BLaER1 treated with 17β-estradiol and CSF1 and Interleukin-3, amounts not matched to agents 10 nM and 100 nM (cell line): ENCODE data around the gene BAIAP2L1.
"Not testable (repeated sequence)": the region's sequence is repeated elsewhere in the genome, so short reads cannot be mapped to it uniquely, and the experiment has no call there.

Source experiments
- H3K27ac ChIP-seq, 11 experiments: shearing (Covaris generic); formaldehyde crosslinking; 2 replicates each; pipeline ENCODE4 v1.8.1; 2022
- H3K27me3 ChIP-seq, 11 experiments: shearing (Covaris generic); formaldehyde crosslinking; 2 replicates each; pipeline ENCODE4 v1.8.1; 2022
- H3K36me3 ChIP-seq, 11 experiments: shearing (Covaris generic); formaldehyde crosslinking; 2 replicates each; pipeline ENCODE4 v1.8.1; 2022
- H3K4me1 ChIP-seq, 10 experiments: shearing (Covaris generic); formaldehyde crosslinking; 2 replicates each; pipeline ENCODE4 v1.8.1; 2022
- H3K4me2 ChIP-seq, 11 experiments: shearing (Covaris generic); formaldehyde crosslinking; 2 replicates each; pipeline ENCODE4 v1.8.1; 2022
- H3K4me3 ChIP-seq, 10 experiments: shearing (Covaris generic); formaldehyde crosslinking; 2 replicates each; pipeline ENCODE4 v1.8.1; 2022
- H3K9ac ChIP-seq, 11 experiments: shearing (Covaris generic); formaldehyde crosslinking; 2 replicates each; pipeline ENCODE4 v1.8.1; 2022
- H3K9me3 ChIP-seq, 11 experiments: shearing (Covaris generic); formaldehyde crosslinking; replicated peaks in 1 of 11; 2 replicates each; pipeline ENCODE4 v1.8.1; 2022
- H4K20me1 ChIP-seq, 11 experiments: shearing (Covaris generic); formaldehyde crosslinking; 2 replicates each; pipeline ENCODE4 v1.8.1; 2022
- Cebpa-rat ChIP-seq, 11 experiments: shearing (Covaris generic); IDR thresholded peaks; 2 replicates each; pipeline ENCODE4 v1.8.1; 2022

Gene BAIAP2L1

DNA sequence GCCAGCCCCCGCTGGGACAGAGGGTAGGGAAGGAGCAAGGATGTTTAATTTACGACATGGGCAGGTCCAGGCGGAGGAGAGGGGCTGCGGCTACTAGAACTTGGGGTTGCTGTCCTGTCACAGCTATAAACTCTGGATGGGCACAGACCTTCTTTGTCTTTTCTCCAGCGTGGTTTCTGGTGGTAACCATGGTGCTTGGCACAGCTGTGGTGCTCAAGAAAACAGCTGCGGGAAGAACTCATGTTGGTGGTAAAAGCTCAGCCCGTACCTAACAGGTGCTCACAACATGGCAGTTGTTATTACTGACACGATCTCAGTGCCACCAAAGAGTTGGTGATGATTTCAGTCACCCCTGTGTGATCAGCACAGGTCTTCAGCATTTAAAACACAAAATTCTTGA, 13.8 kb downstream of the BAIAP2L1 start:
- H3K27me3 ChIP-seq: no peaks in the 10 kb centered on the region
- no peaks in the 10 kb centered on the region for H3K9me3 ChIP-seq
- no peak for TF ChIP-seq Cebpa-rat (IDR thresholded peaks at IDR 0.05)
- H3K4me3 ChIP-seq: no peak overlapping the region
- peak overlapping the region in 5 of 11 experiments; percentile 2 to 38 (median 28); a peak in 6 of 22 replicates for H3K4me2 ChIP-seq
- H3K27ac ChIP-seq: no peak overlapping the region
- H3K9ac ChIP-seq: no peak overlapping the region
- peaks cover 0 to 12% (median 4%) of the 10 kb centered on the region in 10 experiments; a peak in 6 of 20 replicates for H3K4me1 ChIP-seq
- no peaks in the 10 kb centered on the region for H4K20me1 ChIP-seq
- H3K36me3 ChIP-seq: no peaks in the 10 kb centered on the region

DNA sequence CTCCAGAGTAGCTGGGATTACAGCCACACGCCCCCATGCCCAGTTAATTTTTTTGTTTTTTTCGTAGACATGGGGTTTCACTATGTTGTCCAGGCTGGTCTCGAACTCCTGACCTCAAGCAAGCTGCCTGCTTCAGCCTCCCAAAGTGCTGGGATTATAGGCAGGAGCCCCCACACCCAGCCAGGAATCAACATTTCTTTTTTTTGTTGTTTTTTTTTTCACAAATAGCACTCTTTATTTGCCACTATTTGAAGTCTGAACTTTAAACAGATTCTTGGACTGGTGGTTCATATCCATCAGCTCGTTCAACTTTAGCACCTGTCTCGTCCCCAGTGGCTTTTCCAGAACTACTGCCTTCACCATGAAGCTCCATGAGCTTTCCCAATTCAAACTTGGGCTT, 15.4 kb downstream of the BAIAP2L1 start:
- H3K4me3 ChIP-seq, H3K36me3 ChIP-seq, H4K20me1 ChIP-seq, H3K9me3 ChIP-seq, H3K4me2 ChIP-seq, H3K27ac ChIP-seq, H3K9ac ChIP-seq, H3K27me3 ChIP-seq: not testable (repeated sequence)
- peaks cover 0 to 26% (median 4%) of the 10 kb centered on the region in 10 experiments; a peak in 8 of 20 replicates for H3K4me1 ChIP-seq

DNA sequence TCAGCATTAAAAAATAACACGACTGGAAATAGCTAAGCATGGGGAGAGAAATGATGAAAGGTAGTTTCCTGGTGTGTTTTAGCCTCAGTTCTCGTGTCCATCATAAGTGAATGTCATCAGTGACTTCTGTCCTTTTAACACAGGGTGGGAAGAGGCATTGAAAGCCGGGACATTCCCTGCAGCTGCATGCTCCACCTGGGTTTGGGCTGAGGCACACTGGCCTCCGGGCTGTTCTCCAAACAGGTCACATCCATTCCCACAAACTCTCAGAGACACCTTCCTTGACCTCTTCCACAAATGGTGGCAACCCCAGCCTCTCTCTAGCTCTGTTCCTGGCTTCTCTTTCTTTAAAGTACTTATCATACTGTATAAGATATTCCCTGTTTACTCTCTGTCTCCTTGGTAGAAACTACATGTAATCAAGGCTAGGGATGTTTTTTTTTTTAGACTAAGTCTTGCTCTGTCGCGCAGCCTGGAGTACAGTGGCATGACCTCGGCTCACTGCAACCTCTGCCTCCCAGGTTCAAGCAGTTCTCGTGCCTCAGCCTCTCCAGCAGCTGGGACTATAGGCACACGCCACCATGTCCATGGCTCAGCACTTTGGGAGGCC, 22.6 kb downstream of the BAIAP2L1 start:
- H3K27me3 ChIP-seq: no peaks in the 10 kb centered on the region
- H3K9me3 ChIP-seq: peaks cover 0 to 12% (median 6%) of the 10 kb centered on the region in 11 experiments; a peak in 9 of 22 replicates
- no peak overlapping the region for H3K27ac ChIP-seq
- TF ChIP-seq Cebpa-rat (IDR thresholded peaks at IDR 0.05): no peak
- H3K4me3 ChIP-seq: no peak overlapping the region
- no peak overlapping the region for H3K9ac ChIP-seq
- no peaks in the 10 kb centered on the region for H4K20me1 ChIP-seq
- peaks cover 0 to 16% (median 4%) of the 10 kb centered on the region in 10 experiments; a peak in 5 of 20 replicates for H3K4me1 ChIP-seq
- no peak overlapping the region for H3K4me2 ChIP-seq
- no peaks in the 10 kb centered on the region for H3K36me3 ChIP-seq

DNA sequence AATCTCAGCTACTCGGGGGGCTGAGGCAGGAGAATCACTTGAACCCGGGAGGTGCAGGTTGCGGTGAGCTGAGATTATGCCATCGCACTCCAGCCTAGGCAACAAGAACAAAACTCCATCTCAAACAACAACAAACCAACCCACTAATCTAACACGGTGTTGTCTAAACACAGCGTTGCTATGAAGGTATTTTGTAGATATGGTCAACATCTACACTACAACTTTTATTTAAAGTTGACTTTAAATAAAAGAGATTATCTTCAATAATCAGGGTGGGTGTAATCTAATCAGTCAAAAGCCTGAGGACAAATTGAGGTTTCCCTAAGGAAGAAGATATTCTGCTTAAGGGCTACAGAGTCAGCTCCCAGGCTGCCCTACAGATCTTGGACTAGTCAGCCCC, 24.2 kb downstream of the BAIAP2L1 start:
- Histone ChIP-seq H3K4me1 (peaks cover 0 to 15% (median 6%) of the 10 kb centered on the region in 10 experiments; a peak in 8 of 20 replicates), H4K20me1 (no peaks in the 10 kb centered on the region), H3K27me3 (no peaks in the 10 kb centered on the region), H3K27ac (no peak overlapping the region), H3K9me3 (peaks cover 0 to 12% (median 6%) of the 10 kb centered on the region in 11 experiments; a peak in 9 of 22 replicates), H3K4me3 (no peak overlapping the region), H3K4me2 (no peak overlapping the region), H3K36me3 (no peaks in the 10 kb centered on the region), H3K9ac (no peak overlapping the region)
- no peak for TF ChIP-seq Cebpa-rat (IDR thresholded peaks at IDR 0.05)

DNA sequence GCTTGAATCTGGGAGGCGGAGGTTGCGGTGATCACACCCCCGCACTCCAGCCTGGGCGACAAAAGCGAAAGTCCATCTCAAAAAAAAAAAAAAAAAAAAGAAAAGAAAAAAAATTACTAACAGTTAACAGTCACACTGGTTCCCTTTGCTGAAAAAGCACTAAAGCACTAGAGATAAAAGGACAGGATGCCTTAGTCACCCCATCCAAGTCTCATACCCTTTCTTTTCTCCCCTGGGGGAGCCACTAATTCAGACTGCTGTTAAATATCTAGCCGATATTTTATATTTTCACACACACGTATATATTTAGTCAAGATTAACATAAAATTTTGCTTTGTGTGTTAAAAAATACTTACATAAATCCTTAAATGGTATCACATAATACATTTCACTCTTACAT, 25.2 kb downstream of the BAIAP2L1 start:
- Histone ChIP-seq H3K4me3 (no peak overlapping the region), H3K27ac (no peak overlapping the region), H3K36me3 (no peaks in the 10 kb centered on the region), H3K4me2 (no peak overlapping the region), H3K27me3 (no peaks in the 10 kb centered on the region), H3K9ac (no peak overlapping the region), H3K4me1 (peaks cover 0 to 14% (median 7%) of the 10 kb centered on the region in 10 experiments; a peak in 11 of 20 replicates), H3K9me3 (peaks cover 0 to 9% (median 6%) of the 10 kb centered on the region in 11 experiments; a peak in 9 of 22 replicates), H4K20me1 (no peaks in the 10 kb centered on the region)
- TF ChIP-seq Cebpa-rat (IDR thresholded peaks at IDR 0.05): no peak

DNA sequence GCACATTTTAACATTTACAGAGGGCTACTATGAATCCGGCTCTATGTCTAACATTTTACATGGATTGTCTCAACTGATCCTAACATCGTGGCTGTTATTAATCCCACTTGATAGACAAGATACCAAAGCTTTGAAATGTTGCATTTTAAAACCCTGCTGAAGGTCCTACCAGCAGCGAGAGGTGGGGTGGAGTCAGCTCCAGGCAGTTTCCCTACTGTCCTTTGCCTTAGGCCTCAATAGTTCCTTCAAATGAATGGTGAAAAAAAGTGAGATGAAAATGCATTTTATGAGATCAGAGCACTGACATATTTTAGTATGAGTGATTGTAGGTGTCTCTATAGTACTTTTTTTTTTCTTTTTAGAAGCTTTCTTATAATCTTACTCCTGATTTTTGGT, 26.6 kb downstream of the BAIAP2L1 start:
- Histone ChIP-seq H4K20me1 (no peaks in the 10 kb centered on the region), H3K4me1 (peaks cover 0 to 15% (median 7%) of the 10 kb centered on the region in 10 experiments; a peak in 11 of 20 replicates), H3K27ac (no peak overlapping the region), H3K9me3 (0 out of 22 replicates have a peak, but pooled peaks cover 0 to 1% (median 0%) of the 10 kb centered on the region in 11 experiments), H3K4me3 (no peak overlapping the region), H3K27me3 (no peaks in the 10 kb centered on the region), H3K36me3 (no peaks in the 10 kb centered on the region), H3K9ac (no peak overlapping the region), H3K4me2 (no peak overlapping the region)
- no peak for TF ChIP-seq Cebpa-rat (IDR thresholded peaks at IDR 0.05)

DNA sequence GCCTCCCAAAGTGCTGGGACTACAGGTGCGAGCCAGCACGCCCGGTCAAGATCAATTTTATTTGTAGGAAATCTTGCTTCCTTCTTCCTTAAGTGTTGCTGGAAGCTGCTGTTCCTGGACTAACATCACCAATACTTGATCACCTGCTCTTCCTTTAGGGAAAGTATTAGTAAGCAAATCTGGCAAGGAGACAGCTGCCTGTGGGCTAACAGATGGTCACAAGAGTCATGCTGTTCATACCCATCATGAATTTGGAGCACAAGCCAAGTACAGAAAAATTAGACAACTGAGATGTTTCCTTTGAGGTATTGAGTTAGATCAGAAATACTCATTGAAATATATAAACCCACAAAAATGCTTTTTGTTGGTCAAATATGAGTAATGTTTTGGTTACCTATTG, 27.9 kb downstream of the BAIAP2L1 start:
- H3K4me3 ChIP-seq: no peak overlapping the region
- no peaks in the 10 kb centered on the region for H3K36me3 ChIP-seq
- H4K20me1 ChIP-seq: no peaks in the 10 kb centered on the region
- peaks cover 0 to 15% (median 7%) of the 10 kb centered on the region in 10 experiments; a peak in 11 of 20 replicates for H3K4me1 ChIP-seq
- H3K27ac ChIP-seq: no peak overlapping the region
- no peak overlapping the region for H3K4me2 ChIP-seq
- no peak overlapping the region for H3K9ac ChIP-seq
- H3K27me3 ChIP-seq: no peaks in the 10 kb centered on the region
- no peak for TF ChIP-seq Cebpa-rat (IDR thresholded peaks at IDR 0.05)
- no peaks in the 10 kb centered on the region for H3K9me3 ChIP-seq

DNA sequence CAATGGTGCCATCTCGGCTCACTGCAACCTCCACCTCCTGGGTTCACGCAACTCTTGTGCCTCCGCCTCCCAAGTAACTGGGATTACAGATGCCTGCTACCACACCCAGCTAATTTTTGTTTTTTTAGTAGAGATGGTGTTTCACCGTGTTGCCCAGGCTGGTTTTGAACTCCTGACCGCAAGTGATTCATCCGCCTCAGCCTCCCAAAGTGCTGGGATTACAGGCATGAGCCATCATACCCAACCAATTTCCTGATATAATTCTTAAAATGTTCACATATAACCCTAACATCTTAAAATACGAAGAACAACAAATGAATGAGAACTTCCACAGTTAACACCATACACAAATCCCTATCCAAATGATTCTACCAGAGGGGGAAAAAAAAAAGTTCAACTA, 31.2 kb downstream of the BAIAP2L1 start:
- no peak for TF ChIP-seq Cebpa-rat (IDR thresholded peaks at IDR 0.05)
- no peak overlapping the region for H3K9ac ChIP-seq

DNA sequence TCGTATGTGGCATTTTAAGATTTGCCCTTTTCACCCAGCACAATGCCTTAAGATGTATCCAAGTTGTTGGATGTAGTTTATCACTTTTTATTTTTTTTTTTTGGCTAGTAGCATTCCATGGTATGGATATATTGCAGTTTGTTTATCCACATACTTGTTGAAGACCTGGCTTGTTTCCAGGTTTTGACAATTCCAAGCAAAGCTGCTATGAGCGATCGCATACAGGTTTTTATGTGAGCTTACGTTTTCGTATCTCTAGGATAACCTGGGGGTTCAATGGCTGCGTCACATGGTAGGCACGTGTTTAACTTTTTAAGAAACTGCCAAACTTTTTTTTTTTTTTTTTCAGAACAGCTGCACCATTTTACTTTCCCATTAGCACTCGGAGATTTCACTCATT, 32.2 kb downstream of the BAIAP2L1 start:
- no peak for TF ChIP-seq Cebpa-rat (IDR thresholded peaks at IDR 0.05)
- Histone ChIP-seq H3K27ac (no peak overlapping the region), H3K4me1 (peaks cover 0 to 15% (median 3%) of the 10 kb centered on the region in 10 experiments; a peak in 8 of 20 replicates), H3K4me2 (no peak overlapping the region), H4K20me1 (no peaks in the 10 kb centered on the region), H3K27me3 (no peaks in the 10 kb centered on the region), H3K36me3 (no peaks in the 10 kb centered on the region), H3K9ac (no peak overlapping the region), H3K9me3 (no peaks in the 10 kb centered on the region), H3K4me3 (no peak overlapping the region)

More for the DNA sequence above, 31.2 kb downstream of the BAIAP2L1 start:
- Histone ChIP-seq H3K36me3 (no peaks in the 10 kb centered on the region), H3K27ac (no peak overlapping the region), H3K27me3 (no peaks in the 10 kb centered on the region), H3K4me2 (no peak overlapping the region), H3K9me3 (no peaks in the 10 kb centered on the region), H4K20me1 (no peaks in the 10 kb centered on the region), H3K4me3 (no peak overlapping the region), H3K4me1 (peaks cover 0 to 15% (median 3%) of the 10 kb centered on the region in 10 experiments; a peak in 8 of 20 replicates)

DNA sequence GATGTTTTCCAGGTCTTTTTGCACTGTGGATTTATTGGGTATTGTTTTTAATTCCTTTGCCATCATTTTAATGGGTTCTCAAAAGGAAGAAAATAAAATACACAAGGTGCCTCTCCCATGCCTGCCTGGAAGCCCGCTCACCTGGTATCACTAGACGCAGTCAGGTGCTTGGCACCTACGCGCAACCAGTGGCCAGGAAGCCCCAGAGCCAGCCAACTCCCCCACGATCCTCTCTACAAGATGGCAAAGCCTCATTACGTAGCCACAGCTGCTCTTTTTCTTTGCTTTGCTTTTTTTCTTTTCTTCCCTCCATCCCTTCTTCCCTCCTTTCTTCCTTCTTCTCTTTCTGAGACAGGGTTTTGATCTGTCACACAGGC, 34.3 kb downstream of the BAIAP2L1 start:
- no peak overlapping the region for H3K4me2 ChIP-seq
- H3K4me1 ChIP-seq: peaks cover 0 to 9% (median 3%) of the 10 kb centered on the region in 10 experiments; a peak in 8 of 20 replicates
- H3K36me3 ChIP-seq: no peaks in the 10 kb centered on the region
- H3K27ac ChIP-seq: no peak overlapping the region
- no peaks in the 10 kb centered on the region for H3K9me3 ChIP-seq
- H3K4me3 ChIP-seq: no peak overlapping the region
- H3K9ac ChIP-seq: no peak overlapping the region
- TF ChIP-seq Cebpa-rat (IDR thresholded peaks at IDR 0.05): no peak
- H4K20me1 ChIP-seq: no peaks in the 10 kb centered on the region
- no peaks in the 10 kb centered on the region for H3K27me3 ChIP-seq
